Right cardiac atrium (tissue), 5 donors: ENCODE data around the gene VRTN. TPM values are rescaled to one million over a fixed set of nuclear protein-coding genes. Genes with fewer than 3 reads are reported as not detected.

Source experiments
- ATAC-seq, 2 donors: fragments of 200-7000 bp; cut with Tn5 transposase; one replicate each; pipeline versions ENCODE4 v1.8.0 to v1.9.1; 2020; ENCODE audit warnings: moderate library complexity in 2 of 2, mild to moderate bottlenecking in 1 of 2
- DNase-seq, 3 donors: peaks; one replicate each; pipeline ENCODE4 v3.0.0-alpha.2; 2020
- H3K27ac ChIP-seq: one replicate; pipeline ENCODE4 v1.5.1; 2013; ENCODE audit warnings: mild to moderate bottlenecking, low read length, control low read depth, moderate library complexity
- H3K27me3 ChIP-seq: one replicate; pipeline ENCODE4 v1.6.1; 2013; ENCODE audit not compliant: control insufficient read depth, insufficient read depth
- H3K4me1 ChIP-seq: one replicate; pipeline ENCODE4 v1.6.1; 2013; ENCODE audit warnings: low read length; ENCODE audit not compliant: control insufficient read depth, insufficient read depth
- H3K4me3 ChIP-seq: one replicate; pipeline ENCODE4 v1.5.1; 2013; ENCODE audit warnings: low read length, control low read depth
- H3K9me3 ChIP-seq: one replicate; pipeline ENCODE4 v1.6.1; 2013; ENCODE audit warnings: low read length; ENCODE audit not compliant: control insufficient read depth
- WGBS: extraction: QIAGEN DNeasy Blood & Tissue Kit; methylation state at CpG from one replicate; pipeline ENCODE4 v1.1.7; 2013; 5-methylcytosine and 5-hydroxymethylcytosine counted together
- intact Hi-C, 4 donors: fragments of 100-400 bp; cut with DNase I; formaldehyde crosslinking; loops; one replicate each; pipeline versions ENCODE4 v1.11.0 to v1.14.0; 2022 to 2023
- polyA plus RNA-seq: library from polyadenylated mRNA; stranded (reverse); fragments of 200-250 nt; gene quantifications from one replicate; pipeline ENCODE4 v1.2.3, GENCODE V29; 2013
- total RNA-seq, 4 donors: library from RNA; stranded (reverse); fragmentation: NEBNext Ultra II Directional; extraction: Animal tissue kit (Norgen Biotek cat#: 25700); gene quantifications; one replicate each; pipeline ENCODE4 v1.2.1, GENCODE V29; 2021
- donor health status: healthy with polysubstance abuse.
- donor health status: DM: no; HTN: yes; CAD: no.
- donor health status: DM: no; HTN: no; CAD: no.
- donor health status: DM: no; HTN: yes; CAD: no; lungs with severe emphysema.
- donor health status: DM: yes; HTN: yes; CAD: no.

VRTN gene
- total and polyA plus RNA-seq, 5 donors: not detected

- DNase-seq (no peak), ATAC-seq (no peak)
- no peaks in the 10 kb centered on the region for H3K4me1 ChIP-seq
- 78% methylated on average over 6 of the region's 6 CpGs for WGBS
- H3K9me3 ChIP-seq: no peaks in the 10 kb centered on the region
- H3K27me3 ChIP-seq: no peaks in the 10 kb centered on the region
- H3K27ac ChIP-seq: no peak overlapping the region
- intact Hi-C loops: no loop called here
- H3K4me3 ChIP-seq: no peak overlapping the region
Measured at GRCh38 chr14:74409441-74409840, 61.2 kb downstream of the VRTN start.

Other genes starting within 250 kb of the VRTN start
- not detected for gene VSX2, start 109.0 kb upstream of the VRTN start, total RNA-seq
- gene VSX2, start 109.0 kb upstream of the VRTN start, polyA plus RNA-seq: not detected
- 10 to 100 TPM; 18.9 to 28.7 (median 25.2) TPM for gene ABCD4, start 45.5 kb upstream of the VRTN start, total RNA-seq
- gene ABCD4, start 45.5 kb upstream of the VRTN start, polyA plus RNA-seq: 25.4 TPM
- gene SYNDIG1L, start 77.7 kb downstream of the VRTN start, total RNA-seq: under 1 TPM in 2 of 4 donors, not detected in 2; 0.09 to 0.28 TPM
- 0.07 TPM for gene SYNDIG1L, start 77.7 kb downstream of the VRTN start, polyA plus RNA-seq
- gene NPC2, start 144.8 kb downstream of the VRTN start, total RNA-seq: 100 to 1,000 TPM; 116 to 142 (median 120) TPM
- 170 TPM for gene NPC2, start 144.8 kb downstream of the VRTN start, polyA plus RNA-seq
- 10 to 100 TPM; 29.2 to 40.0 (median 34.9) TPM for gene ISCA2, start 145.3 kb downstream of the VRTN start, total RNA-seq
- 45.1 TPM for gene ISCA2, start 145.3 kb downstream of the VRTN start, polyA plus RNA-seq